GM19035 (cell line): Measurements from ENCODE around the gene PPP4R1.

Experiments
- ATAC-seq: cut with Tn5 transposase; IDR thresholded peaks from one replicate; pipeline ENCODE4 v1.9.1; 2021; ENCODE audit not compliant: unreplicated experiment

The PPP4R1 gene

GRCh38 chr18:9596843-9597526 lies 17.4 kb downstream of the PPP4R1 start:
- no peak for ATAC-seq

GRCh38 chr18:9596226-9596625 lies 18.1 kb downstream of the PPP4R1 start:
- no peak for ATAC-seq

- ATAC-seq, result peak; percentile 53
Measured at GRCh38 chr18:9594823-9595596, 19.3 kb downstream of the PPP4R1 start.

- no peak for ATAC-seq
Measured at GRCh38 chr18:9587924-9588323, 26.4 kb downstream of the PPP4R1 start.

GRCh38 chr18:9586814-9587213 lies 27.5 kb downstream of the PPP4R1 start:
- ATAC-seq, result no peak

- no peak for ATAC-seq
Measured at GRCh38 chr18:9581667-9582066, 32.7 kb downstream of the PPP4R1 start.

GRCh38 chr18:9578306-9578705 lies 36.1 kb downstream of the PPP4R1 start:
- ATAC-seq, result no peak

- no peak for ATAC-seq
Measured at GRCh38 chr18:9577361-9577760, 37.0 kb downstream of the PPP4R1 start.

- ATAC-seq, result peak; percentile 78
Measured at GRCh38 chr18:9575558-9575957, 38.8 kb downstream of the PPP4R1 start.

GRCh38 chr18:9574473-9575115 lies 39.8 kb downstream of the PPP4R1 start:
- ATAC-seq, result no peak

- no peak for ATAC-seq
Measured at GRCh38 chr18:9571546-9571945, 42.8 kb downstream of the PPP4R1 start.

- no peak for ATAC-seq
Measured at GRCh38 chr18:9570255-9570654, 44.1 kb downstream of the PPP4R1 start.

GRCh38 chr18:9569178-9569577 lies 45.2 kb downstream of the PPP4R1 start:
- ATAC-seq, result no peak

GRCh38 chr18:9568186-9568585 lies 46.2 kb downstream of the PPP4R1 start:
- ATAC-seq, result no peak

- no peak for ATAC-seq
Measured at GRCh38 chr18:9565407-9565806, 49.0 kb downstream of the PPP4R1 start.

- ATAC-seq, result no peak
Measured at GRCh38 chr18:9563331-9563730, 51.0 kb downstream of the PPP4R1 start.

GRCh38 chr18:9562584-9562983 lies 51.8 kb downstream of the PPP4R1 start:
- no peak for ATAC-seq

GRCh38 chr18:9561759-9562158 lies 52.6 kb downstream of the PPP4R1 start:
- ATAC-seq, result no peak

- ATAC-seq, result no peak
Measured at GRCh38 chr18:9559253-9559652, 55.1 kb downstream of the PPP4R1 start.

- no peak for ATAC-seq
Measured at GRCh38 chr18:9558387-9559064, 55.8 kb downstream of the PPP4R1 start.

GRCh38 chr18:9557250-9557943 lies 57.0 kb downstream of the PPP4R1 start:
- ATAC-seq, result no peak
